ENCODE measurements around the gene SCAMP3.
"Not testable (repeated sequence)": the region's sequence is repeated elsewhere in the genome, so short reads cannot be mapped to it uniquely, and the experiment has no call there.

SCAMP3 gene

GRCh38 chr1:155241069-155241679, 21.0 kb downstream of the SCAMP3 start:
- peaks cover 2% of the 10 kb centered on the region for H3K9me3 ChIP-seq (ENCODE audit: insufficient read depth, low read depth, low read length)
- peak overlapping the region; percentile 55 for H3K4me2 ChIP-seq (ENCODE audit: low read length)
- no peak overlapping the region for H3K14ac ChIP-seq (ENCODE audit: low read length)
- H2BK5ac ChIP-seq (ENCODE audit: low read depth, low read length, poor library complexity), result no peak overlapping the region
- no CpG with 5 or more reads among the region's 4 CpGs for WGBS (ENCODE audit: extremely low coverage, insufficient coverage, insufficient read length)
- peaks cover 1% of the 10 kb centered on the region for H3K79me2 ChIP-seq (ENCODE audit: control insufficient read depth, insufficient read depth, low read length, poor library complexity)
- H4K91ac ChIP-seq (ENCODE audit: low read depth, low read length), result peak overlapping the region; percentile 50
- no peak overlapping the region for H2AFZ ChIP-seq (ENCODE audit: insufficient read depth, low read length, poor library complexity)
- no peaks in the 10 kb centered on the region for H3K27me3 ChIP-seq (ENCODE audit: insufficient read depth, low read length)
- no peak overlapping the region for H3K4ac ChIP-seq (ENCODE audit: low read depth, low read length)
- DNase-seq, result peak; percentile 69 to 89
- H3K4me1 ChIP-seq (ENCODE audit: control insufficient read depth in 1 of 2, insufficient read depth in 2 of 2, low read length in 2 of 2), result peaks cover 5 to 14% of the 10 kb centered on the region in 2 experiments
- no peak overlapping the region for H3K4me3 ChIP-seq (ENCODE audit: low read depth, low read length)
- H3K23ac ChIP-seq (ENCODE audit: low read length), result no peak overlapping the region
- peak overlapping the region; percentile 77 for H4K8ac ChIP-seq (ENCODE audit: low read depth, low read length)
- H3K27ac ChIP-seq (ENCODE audit: low read depth, low read length), result no peak overlapping the region
- peaks cover 9% of the 10 kb centered on the region for H3K79me1 ChIP-seq (ENCODE audit: low read length)
- H2AK5ac ChIP-seq (ENCODE audit: low read length), result no peak overlapping the region
- peaks cover 7 to 14% of the 10 kb centered on the region in 2 experiments for H3K36me3 ChIP-seq (ENCODE audit: control insufficient read depth in 1 of 2, insufficient read depth in 2 of 2, low read length in 2 of 2)
- H4K12ac ChIP-seq (ENCODE audit: low read depth, low read length), result no peak overlapping the region
- H3K18ac ChIP-seq (ENCODE audit: low read length), result no peak overlapping the region
- no peak overlapping the region for H2BK12ac ChIP-seq (ENCODE audit: low read length)
- no peak overlapping the region for H3K9ac ChIP-seq (ENCODE audit: low read length)
- peak overlapping the region; percentile 10 for H2BK120ac ChIP-seq (ENCODE audit: insufficient read depth, low read length, poor library complexity)

GRCh38 chr1:155236451-155236850, 25.7 kb downstream of the SCAMP3 start:
- peaks cover 8 to 9% of the 10 kb centered on the region in 2 experiments for H3K4me1 ChIP-seq (ENCODE audit: control insufficient read depth in 1 of 2, insufficient read depth in 2 of 2, low read length in 2 of 2)
- H3K18ac ChIP-seq (ENCODE audit: low read length), result no peak overlapping the region
- H3K9me3 ChIP-seq (ENCODE audit: insufficient read depth, low read depth, low read length), result no peaks in the 10 kb centered on the region
- H2BK120ac ChIP-seq (ENCODE audit: insufficient read depth, low read length, poor library complexity), result no peak overlapping the region
- H2BK5ac ChIP-seq (ENCODE audit: low read depth, low read length, poor library complexity), result no peak overlapping the region
- no peak overlapping the region for H3K9ac ChIP-seq (ENCODE audit: low read length)
- no peak overlapping the region for H3K14ac ChIP-seq (ENCODE audit: low read length)
- no peak overlapping the region for H3K4me2 ChIP-seq (ENCODE audit: low read length)
- H3K4ac ChIP-seq (ENCODE audit: low read depth, low read length), result no peak overlapping the region
- H4K12ac ChIP-seq (ENCODE audit: low read depth, low read length), result no peak overlapping the region
- H4K91ac ChIP-seq (ENCODE audit: low read depth, low read length), result no peak overlapping the region
- H2AFZ ChIP-seq (ENCODE audit: insufficient read depth, low read length, poor library complexity), result no peak overlapping the region
- no peak overlapping the region for H3K27ac ChIP-seq (ENCODE audit: low read depth, low read length)
- no peaks in the 10 kb centered on the region for H3K27me3 ChIP-seq (ENCODE audit: insufficient read depth, low read length)
- peaks cover 11 to 19% of the 10 kb centered on the region in 2 experiments for H3K36me3 ChIP-seq (ENCODE audit: control insufficient read depth in 1 of 2, insufficient read depth in 2 of 2, low read length in 2 of 2)
- no peak overlapping the region for H3K4me3 ChIP-seq (ENCODE audit: low read depth, low read length)
- no peak overlapping the region for H2AK5ac ChIP-seq (ENCODE audit: low read length)
- H3K23ac ChIP-seq (ENCODE audit: low read length), result no peak overlapping the region
- no peak overlapping the region for H2BK12ac ChIP-seq (ENCODE audit: low read length)
- no peak overlapping the region for H4K8ac ChIP-seq (ENCODE audit: low read depth, low read length)
- H3K79me1 ChIP-seq (ENCODE audit: low read length), result peaks cover 4% of the 10 kb centered on the region
- H3K79me2 ChIP-seq (ENCODE audit: control insufficient read depth, insufficient read depth, low read length, poor library complexity), result no peaks in the 10 kb centered on the region
- peak; percentile 60 to 89 for DNase-seq
- no CpG with 5 or more reads among the region's 5 CpGs for WGBS (ENCODE audit: extremely low coverage, insufficient coverage, insufficient read length)

GRCh38 chr1:155235375-155235774, 26.8 kb downstream of the SCAMP3 start:
- WGBS (ENCODE audit: extremely low coverage, insufficient coverage, insufficient read length), result no CpG with 5 or more reads among the region's 9 CpGs
- H3K4me1 ChIP-seq (ENCODE audit: control insufficient read depth in 1 of 2, insufficient read depth in 2 of 2, low read length in 2 of 2); H3K4ac ChIP-seq (ENCODE audit: low read depth, low read length); DNase-seq; H3K79me2 ChIP-seq (ENCODE audit: control insufficient read depth, insufficient read depth, low read length, poor library complexity); H2BK120ac ChIP-seq (ENCODE audit: insufficient read depth, low read length, poor library complexity); H3K27ac ChIP-seq (ENCODE audit: low read depth, low read length); H2AFZ ChIP-seq (ENCODE audit: insufficient read depth, low read length, poor library complexity); H3K4me2 ChIP-seq (ENCODE audit: low read length); H2AK5ac ChIP-seq (ENCODE audit: low read length); H3K79me1 ChIP-seq (ENCODE audit: low read length); H2BK5ac ChIP-seq (ENCODE audit: low read depth, low read length, poor library complexity); H3K14ac ChIP-seq (ENCODE audit: low read length); H4K91ac ChIP-seq (ENCODE audit: low read depth, low read length); H3K27me3 ChIP-seq (ENCODE audit: insufficient read depth, low read length); H3K18ac ChIP-seq (ENCODE audit: low read length); H4K8ac ChIP-seq (ENCODE audit: low read depth, low read length); H2BK12ac ChIP-seq (ENCODE audit: low read length); H4K12ac ChIP-seq (ENCODE audit: low read depth, low read length); H3K9ac ChIP-seq (ENCODE audit: low read length); H3K23ac ChIP-seq (ENCODE audit: low read length); H3K4me3 ChIP-seq (ENCODE audit: low read depth, low read length); H3K9me3 ChIP-seq (ENCODE audit: insufficient read depth, low read depth, low read length): not testable (repeated sequence)
- peaks cover 11 to 19% of the 10 kb centered on the region in 2 experiments for H3K36me3 ChIP-seq (ENCODE audit: control insufficient read depth in 1 of 2, insufficient read depth in 2 of 2, low read length in 2 of 2)

- H4K8ac ChIP-seq (ENCODE audit: low read depth, low read length); H3K27ac ChIP-seq (ENCODE audit: low read depth, low read length); H2AK5ac ChIP-seq (ENCODE audit: low read length); H2AFZ ChIP-seq (ENCODE audit: insufficient read depth, low read length, poor library complexity); DNase-seq; H3K4ac ChIP-seq (ENCODE audit: low read depth, low read length); H3K9ac ChIP-seq (ENCODE audit: low read length); H3K4me1 ChIP-seq (ENCODE audit: control insufficient read depth in 1 of 2, insufficient read depth in 2 of 2, low read length in 2 of 2); H3K9me3 ChIP-seq (ENCODE audit: insufficient read depth, low read depth, low read length); H2BK5ac ChIP-seq (ENCODE audit: low read depth, low read length, poor library complexity); H2BK12ac ChIP-seq (ENCODE audit: low read length); H3K23ac ChIP-seq (ENCODE audit: low read length); H4K12ac ChIP-seq (ENCODE audit: low read depth, low read length); H3K79me2 ChIP-seq (ENCODE audit: control insufficient read depth, insufficient read depth, low read length, poor library complexity); H3K4me2 ChIP-seq (ENCODE audit: low read length); H3K14ac ChIP-seq (ENCODE audit: low read length); H2BK120ac ChIP-seq (ENCODE audit: insufficient read depth, low read length, poor library complexity); H3K79me1 ChIP-seq (ENCODE audit: low read length); H4K91ac ChIP-seq (ENCODE audit: low read depth, low read length); H3K4me3 ChIP-seq (ENCODE audit: low read depth, low read length); H3K27me3 ChIP-seq (ENCODE audit: insufficient read depth, low read length); H3K18ac ChIP-seq (ENCODE audit: low read length): not testable (repeated sequence)
- WGBS (ENCODE audit: extremely low coverage, insufficient coverage, insufficient read length), result no CpG with 5 or more reads among the region's 5 CpGs
- H3K36me3 ChIP-seq (ENCODE audit: control insufficient read depth in 1 of 2, insufficient read depth in 2 of 2, low read length in 2 of 2), result peaks cover 11 to 14% of the 10 kb centered on the region in 2 experiments
Measured at GRCh38 chr1:155233502-155233901, 28.7 kb downstream of the SCAMP3 start.

Data from trophoblast cell (in vitro differentiated cells and primary cell).